K562 (cell line): ENCODE results near the gene CTIF. TPM values are rescaled to one million over a fixed set of nuclear protein-coding genes. Genes with fewer than 3 reads are reported as not detected.

Experiments
- ATAC-seq: fragments of 200-7000 bp; cut with Tn5 transposase; 3 replicates; pipeline ENCODE4 v1.9.1; 2020; ENCODE audit warnings: moderate library complexity
- BruUV-seq: library from RNA; stranded (reverse); fragments of 400-500 nt; replicated peaks from 2 replicates; lab custom pipeline; 2021; lab: Mats Ljungman, UMichigan
- CTCF ChIA-PET: fragments of 300-600 bp; formaldehyde crosslinking; extraction: SDS; loops from one replicate; lab custom pipeline; 2021; ENCODE audit warnings: low intra/inter-chr PET ratio; lab: Yijun Ruan, JAX
- POLR2A ChIA-PET: fragments of 300-600, 350-650 bp; sonication (Branson Sonifier 250); formaldehyde crosslinking; extraction: SDS; loops from one replicate; lab custom pipeline; 2021; ENCODE audit warnings: antibody characterized with exemption, inconsistent platforms; lab: Yijun Ruan, JAX
- DNase-seq, 4 experiments: peaks; one replicate each; pipeline versions ENCODE4 v3.0.0 to v3.0.0-alpha.2; 2011 to 2018; ENCODE audit warnings: low spot score in 3 of 4, mixed read lengths in 3 of 4; ENCODE audit errors: extremely low read depth in 1 of 4
- FAIRE-seq: peaks from 2 replicates; lab custom pipeline; 2011; peaks lifted over from hg19 to GRCh38; lab: Jason Lieb, UNC
- H2AFZ ChIP-seq: 2 replicates; pipeline ENCODE4 v1.6.0; 2011; ENCODE audit warnings: low read depth, low read length, control low read depth, inconsistent platforms
- H3K27ac ChIP-seq: fragments of 200-600 bp; 3 replicates; pipeline ENCODE4 v1.8.0; 2011; ENCODE audit warnings: low read depth, mild to moderate bottlenecking, control low read depth, inconsistent platforms, low read length, moderate library complexity, mixed read lengths; ENCODE audit errors: extremely low read depth
- H3K27me3 ChIP-seq, 2 experiments: fragments of 300-600 bp in 1 of 2; 2 replicates in 1 of 2; 3 replicates in 1 of 2; pipeline versions ENCODE4 v1.6.0 to v1.8.0; 2011; ENCODE audit warnings: inconsistent platforms in 2 of 2, low read length in 2 of 2, mild to moderate bottlenecking in 1 of 2, mixed read lengths in 1 of 2, moderate library complexity in 1 of 2; ENCODE audit not compliant: control insufficient read depth in 2 of 2, insufficient read depth in 2 of 2
- H3K36me3 ChIP-seq: fragments of 300-600 bp; 3 replicates; pipeline ENCODE4 v1.8.0; 2011; ENCODE audit warnings: mild to moderate bottlenecking, low read length, inconsistent platforms; ENCODE audit not compliant: control insufficient read depth, insufficient read depth
- H3K4me1 ChIP-seq, 2 experiments: fragments of 200-600 bp in 1 of 2; replicated peaks in 1 of 2; 2 replicates in 1 of 2; 3 replicates in 1 of 2; pipeline versions ENCODE4 v1.5.1 to v1.8.0; 2011; ENCODE audit warnings: inconsistent platforms in 2 of 2, low read length in 2 of 2, mild to moderate bottlenecking in 1 of 2, mixed read lengths in 1 of 2, moderate library complexity in 1 of 2; ENCODE audit not compliant: control insufficient read depth in 2 of 2, insufficient read depth in 2 of 2
- H3K4me2 ChIP-seq: 2 replicates; pipeline ENCODE4 v1.6.1; 2011; ENCODE audit warnings: low read length, control low read depth, inconsistent platforms, mixed read lengths; ENCODE audit not compliant: insufficient read depth
- H3K4me3 ChIP-seq: fragments of 200-600 bp; sonication (generic), shearing (Covaris generic); 2 replicates; pipeline ENCODE4 v1.5.1; 2016; ENCODE audit warnings: control low read depth, inconsistent platforms
- H3K79me2 ChIP-seq: fragments of 200-600 bp; 3 replicates; pipeline ENCODE4 v1.8.0; 2011; ENCODE audit warnings: low read length, inconsistent platforms; ENCODE audit not compliant: control insufficient read depth, insufficient read depth
- H3K9ac ChIP-seq, 2 experiments: 2 replicates each; pipeline versions ENCODE4 v1.6.0 to v1.6.1; 2011; ENCODE audit warnings: low read depth in 2 of 2, low read length in 2 of 2, control low read depth in 1 of 2, inconsistent platforms in 1 of 2, mild to moderate bottlenecking in 1 of 2, mixed read lengths in 1 of 2; ENCODE audit not compliant: insufficient read depth in 1 of 2
- H3K9me1 ChIP-seq: one replicate; pipeline ENCODE4 v1.6.0; 2011; ENCODE audit warnings: inconsistent platforms, mild to moderate bottlenecking, low read length, moderate library complexity; ENCODE audit not compliant: control insufficient read depth, insufficient read depth
- H3K9me3 ChIP-seq: replicated peaks from 2 replicates; pipeline ENCODE4 v1.5.1; 2011; ENCODE audit warnings: low read depth, low read length, inconsistent platforms; ENCODE audit not compliant: control insufficient read depth, insufficient read depth
- H4K20me1 ChIP-seq: replicated peaks from 2 replicates; pipeline ENCODE4 v1.6.1; 2011; ENCODE audit warnings: low read length, inconsistent platforms, mixed read lengths; ENCODE audit not compliant: control insufficient read depth, insufficient read depth
- PYGO2 ChIP-seq: fragments of 450-650 bp; IDR thresholded peaks from 2 replicates; pipeline ENCODE4 v1.6.1; 2016; ENCODE audit warnings: mild to moderate bottlenecking, missing genetic modification characterization, moderate library complexity, missing compliant biosample characterization
- ZNF586 ChIP-seq: fragments of 450-650 bp; formaldehyde crosslinking; conservative IDR thresholded peaks from 2 replicates; pipeline ENCODE4 v1.4.0; 2020; ENCODE audit warnings: mild to moderate bottlenecking, moderate library complexity
- ZNF707 ChIP-seq: fragments of 250-450 bp; sonication (Bioruptor Pico); conservative IDR thresholded peaks from 2 replicates; pipeline ENCODE4 v1.8.0; 2022; ENCODE audit warnings: inconsistent platforms, mild to moderate bottlenecking, moderate library complexity
- WGBS: fragments of 100-300 bp; shearing (Covaris generic); methylation state at CpG from one replicate; pipeline ENCODE4 v1.1.6; 2016; ENCODE audit warnings: low coverage, mixed read lengths; ENCODE audit not compliant: insufficient coverage; ENCODE audit errors: missing lambda C conversion rate; 5-methylcytosine and 5-hydroxymethylcytosine counted together
- in situ Hi-C: fragments of 300-500 bp; cut with MboI; formaldehyde crosslinking; loops from 4 replicates; pipeline ENCODE4 v1.15.0; 2018; ENCODE audit warnings: inconsistent platforms, mixed read lengths
- intact Hi-C: fragments of 100-400 bp; cut with micrococcal nuclease; formaldehyde crosslinking; loops from 2 replicates; pipeline ENCODE4 v1.14.2; 2022
- polyA plus RNA-seq, 8 experiments: library from polyadenylated mRNA; depleted of rRNA in 4 of 8; stranded (reverse) in 5 of 8; unstranded in 3 of 8; fragments of >200 nt; fragmentation: Nextera tagmentation in 2 of 8; fragmentation: Illumina TruSeq in 1 of 8; extraction: Ambion mirVana in 2 of 8; extraction: Trizol in 1 of 8; gene quantifications; 2 replicates each; pipeline versions ENCODE4 v1.2.1 to v1.2.3, GENCODE V29; 2011 to 2014; ENCODE audit warnings: inconsistent platforms in 1 of 8, missing spikeins in 1 of 8
- total RNA-seq, 7 experiments: library from RNA; depleted of rRNA in 6 of 7; stranded (reverse); fragments of >200 nt in 6 of 7; fragmentation: Illumina TruSeq in 2 of 7; extraction: Trizol in 2 of 7; gene quantifications; 2 replicates each; pipeline versions ENCODE4 v1.2.1 to v1.2.3, GENCODE V29; 2011 to 2021; ENCODE audit warnings: low replicate concordance in 1 of 7
- TF ChIP-seq, protein P1 (sequence below): fragments of 250-450 bp; sonication (Bioruptor Pico); IDR thresholded peaks from 2 replicates; pipeline ENCODE4 v1.4.0; 2020; ENCODE audit warnings: mild to moderate bottlenecking

Gene CTIF
- total and polyA plus RNA-seq, 9 of the 15 experiments (the other 6 are each of a cell fraction or from before 2014, with no cell fraction given) = 0.17 to 11.5 (median 2.2) TPM

DNA sequence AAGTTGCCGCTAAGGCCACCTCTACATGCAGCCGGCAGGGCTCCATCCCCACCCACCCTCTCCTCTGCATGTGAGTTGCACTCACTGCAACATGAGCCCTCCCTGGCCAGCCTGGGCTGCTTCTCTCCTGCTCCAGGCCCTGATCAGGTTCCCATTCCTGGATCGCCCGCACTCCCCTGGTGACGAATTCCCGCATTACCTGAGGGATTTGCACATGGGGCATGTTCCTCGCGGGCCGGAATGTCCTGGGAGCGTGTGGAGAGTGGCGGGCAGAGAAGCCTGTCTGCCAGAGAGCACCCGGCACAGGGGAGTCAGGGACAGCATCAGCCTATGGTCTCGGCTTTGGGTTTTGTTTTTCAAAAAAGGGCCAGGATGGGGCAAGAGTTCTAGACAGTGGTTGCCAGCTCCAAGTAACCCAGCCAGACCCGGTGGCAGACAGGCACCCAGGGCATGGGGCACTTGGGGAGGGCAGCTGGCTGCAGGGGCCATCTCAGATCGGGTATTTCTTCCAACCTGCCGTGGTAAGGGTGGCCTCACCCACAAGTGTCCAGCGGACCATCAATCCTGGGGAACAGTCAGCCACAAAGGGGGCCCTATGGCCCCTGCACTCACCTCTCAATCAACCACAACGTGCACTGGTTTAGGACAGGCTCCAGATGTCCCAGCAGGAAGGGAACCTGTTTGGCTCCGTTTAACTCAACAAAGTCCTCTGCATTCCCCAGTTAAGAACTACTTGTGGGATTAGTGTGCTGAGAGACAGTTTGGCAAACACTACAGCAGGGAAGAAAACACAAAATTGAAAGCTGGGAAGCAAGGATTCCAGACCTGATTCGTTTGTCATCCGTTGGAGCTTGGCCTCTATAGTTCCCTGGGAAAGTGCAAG, 224.2 kb downstream of the CTIF start:
- WGBS = 50% methylated on average over 18 of the region's 21 CpGs
- H2AFZ ChIP-seq = no peak overlapping the region
- H3K79me2 ChIP-seq = no peaks in the 10 kb centered on the region
- CTCF ChIA-PET = no interaction called here
- in situ Hi-C loops = no loop called here
- H3K4me1 ChIP-seq = no peaks in the 10 kb centered on the region; a peak in 1 of 5 replicates
- no peaks in the 10 kb centered on the region for H3K9me1 ChIP-seq
- H3K36me3 ChIP-seq = no peaks in the 10 kb centered on the region
- no peak overlapping the region for H3K9ac ChIP-seq
- BruUV-seq = no TSS peak
- ATAC-seq = no peak
- intact Hi-C loops = no loop called here
- no peak for DNase-seq
- FAIRE-seq = no peak
- no peak overlapping the region for H3K4me3 ChIP-seq
- H3K9me3 ChIP-seq = no peaks in the 10 kb centered on the region
- H3K27me3 ChIP-seq = no peaks in the 10 kb centered on the region
- H4K20me1 ChIP-seq = no peaks in the 10 kb centered on the region
- TF ChIP-seq PYGO2 (tag) (no peak), ZNF707 (no peak), ZNF586 (CRISPR knock-in tag) (no peak)
- TF ChIP-seq, protein P1, sequence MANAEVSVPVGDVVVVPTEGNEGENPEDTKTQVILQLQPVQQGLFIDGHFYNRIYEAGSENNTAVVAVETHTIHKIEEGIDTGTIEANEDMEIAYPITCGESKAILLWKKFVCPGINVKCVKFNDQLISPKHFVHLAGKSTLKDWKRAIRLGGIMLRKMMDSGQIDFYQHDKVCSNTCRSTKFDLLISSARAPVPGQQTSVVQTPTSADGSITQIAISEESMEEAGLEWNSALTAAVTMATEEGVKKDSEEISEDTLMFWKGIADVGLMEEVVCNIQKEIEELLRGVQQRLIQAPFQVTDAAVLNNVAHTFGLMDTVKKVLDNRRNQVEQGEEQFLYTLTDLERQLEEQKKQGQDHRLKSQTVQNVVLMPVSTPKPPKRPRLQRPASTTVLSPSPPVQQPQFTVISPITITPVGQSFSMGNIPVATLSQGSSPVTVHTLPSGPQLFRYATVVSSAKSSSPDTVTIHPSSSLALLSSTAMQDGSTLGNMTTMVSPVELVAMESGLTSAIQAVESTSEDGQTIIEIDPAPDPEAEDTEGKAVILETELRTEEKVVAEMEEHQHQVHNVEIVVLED (CRISPR knock-in tag) = no peak
- H3K4me2 ChIP-seq = no peak overlapping the region
- POLR2A ChIA-PET = interaction anchor here (0.7 kb wide), 1 partner anchor 334 kb away, joined by 3 read pairs; no protein-coding TSS in a partner anchor
- no peak overlapping the region for H3K27ac ChIP-seq
